ENCODE data around the gene ZBBX. TPM values are rescaled to one million over a fixed set of nuclear protein-coding genes. Genes with fewer than 3 reads are reported as not detected.

ZBBX gene
- total and polyA plus RNA-seq, 9 of the 15 experiments (the other 6 are each of a cell fraction or from before 2014, with no cell fraction given), result not detected

DNA sequence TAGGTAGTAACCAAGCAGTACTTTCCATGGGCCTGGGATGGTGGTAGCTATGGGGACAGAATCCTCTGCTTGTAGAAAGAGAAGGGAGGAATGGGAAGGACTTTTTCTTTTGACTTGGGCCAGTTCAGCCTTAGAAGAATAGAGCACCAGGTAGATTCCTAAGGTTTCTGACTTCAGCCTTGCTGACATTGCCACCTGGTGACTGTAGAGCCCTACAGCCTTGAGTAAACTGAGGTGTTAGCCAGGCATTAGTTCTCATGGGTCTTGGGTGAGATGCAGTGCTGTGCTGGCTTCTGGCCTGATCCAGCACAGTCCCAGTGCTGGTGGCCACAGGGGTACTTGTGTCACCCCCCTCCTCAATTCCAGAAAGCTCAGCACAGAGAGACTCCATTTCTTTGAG, 171.1 kb downstream of the ZBBX start:
- intact Hi-C loops (cut with micrococcal nuclease), result no loop called here
- no peak for ATAC-seq
- CTCF ChIA-PET (ENCODE audit: low intra/inter-chr PET ratio), result no interaction called here
- H3K4me3 ChIP-seq, result no peak overlapping the region
- no peaks in the 10 kb centered on the region for H4K20me1 ChIP-seq (replicated peaks; ENCODE audit: control insufficient read depth, insufficient read depth, low read length)
- H3K27ac ChIP-seq (ENCODE audit: extremely low read depth, low read depth, low read length), result no peak overlapping the region
- no peak for DNase-seq (ENCODE audit: extremely low read depth in 1 of 4, low spot score in 3 of 4)
- no peak overlapping the region for H3K9ac ChIP-seq (ENCODE audit: insufficient read depth in 1 of 2, low read depth in 2 of 2, low read length in 2 of 2)
- no peaks in the 10 kb centered on the region for H3K36me3 ChIP-seq (ENCODE audit: control insufficient read depth, insufficient read depth, low read length)
- H3K4me2 ChIP-seq (ENCODE audit: insufficient read depth, low read length), result no peak overlapping the region
- POLR2A ChIA-PET, result no interaction called here
- no peaks in the 10 kb centered on the region; the same call in 1 of the 2 replicates for H3K9me3 ChIP-seq (replicated peaks; ENCODE audit: control insufficient read depth, insufficient read depth, low read depth, low read length)
- H3K27me3 ChIP-seq (ENCODE audit: control insufficient read depth in 2 of 2, insufficient read depth in 2 of 2, low read length in 2 of 2), result no peaks in the 10 kb centered on the region
- in situ Hi-C loops (cut with MboI), result no loop called here
- no peaks in the 10 kb centered on the region for H3K79me2 ChIP-seq (ENCODE audit: control insufficient read depth, insufficient read depth, low read length)
- no peak for FAIRE-seq
- H3K4me1 ChIP-seq (replicated peaks in 1 of 2; ENCODE audit: control insufficient read depth in 2 of 2, insufficient read depth in 2 of 2, low read length in 2 of 2), result no peaks in the 10 kb centered on the region
- TF ChIP-seq TSC22D4 (tag; IDR thresholded peaks at IDR 0.05) (no peak), MTA2 (IDR thresholded peaks at IDR 0.05; ENCODE audit: low read depth) (no peak), FOSL1 (tag; conservative IDR thresholded peaks at IDR 0.05) (no peak), HDAC1 (IDR thresholded peaks at IDR 0.05) (no peak), ETV6 (IDR thresholded peaks at IDR 0.05; ENCODE audit: borderline replicate concordance in 1 of 2, low read depth in 2 of 2, low read length in 1 of 2) (no peak), ETV6 (CRISPR knock-in tag; IDR thresholded peaks at IDR 0.05; ENCODE audit: borderline replicate concordance) (no peak), ZZZ3 (IDR thresholded peaks at IDR 0.05) (no peak), ZKSCAN1 (IDR thresholded peaks at IDR 0.05; ENCODE audit: low read depth, low read length) (no peak), CHD4 (IDR thresholded peaks at IDR 0.05; ENCODE audit: insufficient read depth, insufficient replicate concordance, low read depth, low read length, poor library complexity, severe bottlenecking) (no peak), ZNF644 (tag; IDR thresholded peaks at IDR 0.05; ENCODE audit: low read depth) (no peak), ZNF778 (CRISPR knock-in tag; IDR thresholded peaks at IDR 0.05) (no peak), BACH1 (tag; IDR thresholded peaks at IDR 0.05) (no peak), PHB2 (IDR thresholded peaks at IDR 0.05; ENCODE audit: low read depth) (no peak), ZNF57 (CRISPR knock-in tag; IDR thresholded peaks at IDR 0.05) (no peak), TCFL5 (CRISPR knock-in tag; conservative IDR thresholded peaks at IDR 0.05) (no peak)
- TF ChIP-seq, protein P1, sequence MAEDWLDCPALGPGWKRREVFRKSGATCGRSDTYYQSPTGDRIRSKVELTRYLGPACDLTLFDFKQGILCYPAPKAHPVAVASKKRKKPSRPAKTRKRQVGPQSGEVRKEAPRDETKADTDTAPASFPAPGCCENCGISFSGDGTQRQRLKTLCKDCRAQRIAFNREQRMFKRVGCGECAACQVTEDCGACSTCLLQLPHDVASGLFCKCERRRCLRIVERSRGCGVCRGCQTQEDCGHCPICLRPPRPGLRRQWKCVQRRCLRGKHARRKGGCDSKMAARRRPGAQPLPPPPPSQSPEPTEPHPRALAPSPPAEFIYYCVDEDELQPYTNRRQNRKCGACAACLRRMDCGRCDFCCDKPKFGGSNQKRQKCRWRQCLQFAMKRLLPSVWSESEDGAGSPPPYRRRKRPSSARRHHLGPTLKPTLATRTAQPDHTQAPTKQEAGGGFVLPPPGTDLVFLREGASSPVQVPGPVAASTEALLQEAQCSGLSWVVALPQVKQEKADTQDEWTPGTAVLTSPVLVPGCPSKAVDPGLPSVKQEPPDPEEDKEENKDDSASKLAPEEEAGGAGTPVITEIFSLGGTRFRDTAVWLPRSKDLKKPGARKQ (CRISPR knock-in tag; IDR thresholded peaks at IDR 0.05), result no peak
- TF ChIP-seq, protein P2, sequence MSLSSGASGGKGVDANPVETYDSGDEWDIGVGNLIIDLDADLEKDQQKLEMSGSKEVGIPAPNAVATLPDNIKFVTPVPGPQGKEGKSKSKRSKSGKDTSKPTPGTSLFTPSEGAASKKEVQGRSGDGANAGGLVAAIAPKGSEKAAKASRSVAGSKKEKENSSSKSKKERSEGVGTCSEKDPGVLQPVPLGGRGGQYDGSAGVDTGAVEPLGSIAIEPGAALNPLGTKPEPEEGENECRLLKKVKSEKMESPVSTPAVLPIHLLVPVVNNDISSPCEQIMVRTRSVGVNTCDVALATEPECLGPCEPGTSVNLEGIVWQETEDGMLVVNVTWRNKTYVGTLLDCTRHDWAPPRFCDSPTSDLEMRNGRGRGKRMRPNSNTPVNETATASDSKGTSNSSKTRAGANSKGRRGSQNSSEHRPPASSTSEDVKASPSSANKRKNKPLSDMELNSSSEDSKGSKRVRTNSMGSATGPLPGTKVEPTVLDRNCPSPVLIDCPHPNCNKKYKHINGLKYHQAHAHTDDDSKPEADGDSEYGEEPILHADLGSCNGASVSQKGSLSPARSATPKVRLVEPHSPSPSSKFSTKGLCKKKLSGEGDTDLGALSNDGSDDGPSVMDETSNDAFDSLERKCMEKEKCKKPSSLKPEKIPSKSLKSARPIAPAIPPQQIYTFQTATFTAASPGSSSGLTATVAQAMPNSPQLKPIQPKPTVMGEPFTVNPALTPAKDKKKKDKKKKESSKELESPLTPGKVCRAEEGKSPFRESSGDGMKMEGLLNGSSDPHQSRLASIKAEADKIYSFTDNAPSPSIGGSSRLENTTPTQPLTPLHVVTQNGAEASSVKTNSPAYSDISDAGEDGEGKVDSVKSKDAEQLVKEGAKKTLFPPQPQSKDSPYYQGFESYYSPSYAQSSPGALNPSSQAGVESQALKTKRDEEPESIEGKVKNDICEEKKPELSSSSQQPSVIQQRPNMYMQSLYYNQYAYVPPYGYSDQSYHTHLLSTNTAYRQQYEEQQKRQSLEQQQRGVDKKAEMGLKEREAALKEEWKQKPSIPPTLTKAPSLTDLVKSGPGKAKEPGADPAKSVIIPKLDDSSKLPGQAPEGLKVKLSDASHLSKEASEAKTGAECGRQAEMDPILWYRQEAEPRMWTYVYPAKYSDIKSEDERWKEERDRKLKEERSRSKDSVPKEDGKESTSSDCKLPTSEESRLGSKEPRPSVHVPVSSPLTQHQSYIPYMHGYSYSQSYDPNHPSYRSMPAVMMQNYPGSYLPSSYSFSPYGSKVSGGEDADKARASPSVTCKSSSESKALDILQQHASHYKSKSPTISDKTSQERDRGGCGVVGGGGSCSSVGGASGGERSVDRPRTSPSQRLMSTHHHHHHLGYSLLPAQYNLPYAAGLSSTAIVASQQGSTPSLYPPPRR (CRISPR knock-in tag; IDR thresholded peaks at IDR 0.05; ENCODE audit: borderline replicate concordance), result no peak
- no peak overlapping the region for H2AFZ ChIP-seq (ENCODE audit: low read depth, low read length)
- no TSS peak for BruUV-seq (replicated peaks)
- H3K9me1 ChIP-seq (ENCODE audit: control insufficient read depth, insufficient read depth, low read length), result no peaks in the 10 kb centered on the region
